Airway epithelial cell (primary cell): Measurements from ENCODE around the gene SERINC3. TPM values are rescaled to one million over a fixed set of nuclear protein-coding genes. Genes with fewer than 3 reads are reported as not detected.

Experiments
- total RNA-seq: library from RNA; depleted of rRNA; stranded (reverse); fragments of >200 nt; gene quantifications from 2 replicates; pipeline ENCODE4 v1.2.3, GENCODE V29; 2015

SERINC3 gene
- total RNA-seq: 35.7 and 71.7 TPM in 2 replicates

DNA sequence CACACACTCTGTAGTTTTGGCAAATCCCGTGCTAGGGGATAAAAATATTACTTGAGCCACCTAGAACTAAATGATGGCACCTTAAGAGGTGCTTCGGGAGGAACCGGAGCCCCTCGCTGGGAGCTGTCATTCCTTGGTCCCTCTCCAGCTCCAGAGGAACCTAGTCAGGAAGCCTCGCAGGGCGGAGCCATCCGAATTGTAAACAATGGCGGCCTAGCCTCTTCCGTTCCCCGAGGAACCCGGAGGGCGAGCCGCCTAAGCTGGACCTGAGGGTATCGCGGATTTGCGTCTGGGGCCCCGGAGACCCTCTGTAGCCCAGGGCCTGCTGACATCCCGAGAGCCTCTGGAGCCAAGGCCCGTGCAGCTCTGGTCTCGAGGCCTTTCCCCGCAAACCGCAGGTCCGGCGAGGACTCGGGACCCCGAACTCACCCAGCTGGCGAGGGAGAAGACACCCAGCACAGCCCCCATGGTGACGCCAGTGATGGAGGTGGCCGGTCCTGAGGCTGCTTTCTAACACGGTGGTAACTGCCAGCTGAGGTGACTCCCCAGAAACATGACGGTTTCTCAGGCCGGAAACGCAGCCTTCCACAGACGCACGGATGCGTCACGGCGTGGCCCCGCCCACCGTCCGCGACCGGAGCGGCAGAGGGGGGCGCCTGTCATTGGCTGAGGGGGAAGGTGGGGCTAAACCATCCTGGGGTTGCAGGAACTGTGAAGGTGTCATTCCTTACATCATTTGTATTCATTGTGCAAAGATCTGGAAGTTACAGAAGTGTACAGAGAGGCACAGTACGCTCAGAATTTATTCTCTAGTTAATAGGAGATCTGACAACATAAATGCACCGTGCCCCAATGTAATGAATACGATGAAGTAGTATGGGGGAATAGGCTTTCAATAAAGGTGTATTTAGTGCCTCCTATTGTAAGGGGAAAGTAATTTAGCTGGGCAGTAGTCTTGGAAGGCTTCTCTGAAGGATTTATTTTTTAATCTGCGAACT is at the start of gene SERINC3:
Gene SERINC3 (minus strand): TSS at position 587 of the 998 bp plus-strand sequence. CDS start 119 bp downstream, at position 468.

DNA sequence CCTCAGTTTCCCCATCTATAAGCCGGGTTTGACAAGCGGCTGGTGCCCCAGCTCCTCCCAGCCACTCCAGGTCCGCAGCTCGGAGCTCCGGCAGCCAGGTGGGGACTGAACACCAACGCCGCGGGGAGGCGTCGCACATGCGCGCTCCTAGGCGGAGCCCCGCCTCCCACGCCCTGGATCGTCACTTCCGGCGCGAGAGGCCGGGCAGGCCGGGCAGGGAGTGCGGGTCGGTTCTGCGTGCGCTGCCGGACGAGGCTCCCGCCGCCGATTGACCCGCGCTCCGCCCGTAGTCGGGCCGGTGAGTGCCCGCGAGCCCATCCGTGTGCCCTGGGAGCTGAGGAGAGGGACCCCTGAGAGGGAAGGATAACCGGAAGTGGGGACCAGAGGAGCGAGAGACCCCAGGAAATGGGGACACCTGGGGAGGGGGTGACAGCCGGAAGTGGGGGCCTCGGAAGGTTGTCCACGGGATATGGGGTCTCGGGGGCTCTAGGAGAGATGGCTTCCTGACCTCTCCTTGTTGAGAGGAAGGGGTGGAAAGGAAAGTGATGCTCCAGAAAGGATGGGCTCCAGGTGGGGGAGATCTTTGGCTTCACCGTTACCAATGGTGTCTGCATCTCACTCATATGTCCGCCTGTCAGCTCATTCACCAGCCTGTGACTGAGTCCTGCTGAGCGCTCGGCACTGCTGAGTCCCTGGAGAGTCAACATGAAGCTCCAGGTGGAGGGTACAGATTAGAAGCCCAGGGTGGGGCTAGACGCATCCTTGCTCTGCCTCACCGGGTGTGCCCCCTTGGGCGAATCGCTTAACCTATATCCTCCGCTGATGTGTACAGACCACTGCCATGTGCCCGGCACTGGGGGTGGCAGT is 45.9 kb downstream of the SERINC3 start, which contains the start of gene TTPAL:
Gene TTPAL (plus strand): TSS at position 181 of the 867 bp plus-strand sequence. CDS start 4,126 bp downstream, outside the sequence.

Other genes with a start within 250 kb of the SERINC3 start
- 3.2 and 3.5 TPM in 2 replicates for gene FITM2, start 210.9 kb downstream of the SERINC3 start, total RNA-seq
- gene R3HDML, start 185.0 kb downstream of the SERINC3 start, total RNA-seq: not detected in 2 replicates
- gene HNF4A, start 166.4 kb downstream of the SERINC3 start, total RNA-seq: not detected in 2 replicates
- gene TTPAL, start 46.2 kb downstream of the SERINC3 start, total RNA-seq: 12.4 and 22.6 TPM in 2 replicates
- gene PKIG, start 60.5 kb upstream of the SERINC3 start, total RNA-seq: 17.8 and 21.0 TPM in 2 replicates
- 22.1 and 29.6 TPM in 2 replicates for gene ADA, start 129.6 kb upstream of the SERINC3 start, total RNA-seq
- 0.28 and 0.63 TPM in 2 replicates for gene CCN5, start 193.3 kb upstream of the SERINC3 start, total RNA-seq
- gene KCNK15, start 223.8 kb upstream of the SERINC3 start, total RNA-seq: not detected in 2 replicates